ENCODE results near the gene SAG.

The SAG gene

DNA sequence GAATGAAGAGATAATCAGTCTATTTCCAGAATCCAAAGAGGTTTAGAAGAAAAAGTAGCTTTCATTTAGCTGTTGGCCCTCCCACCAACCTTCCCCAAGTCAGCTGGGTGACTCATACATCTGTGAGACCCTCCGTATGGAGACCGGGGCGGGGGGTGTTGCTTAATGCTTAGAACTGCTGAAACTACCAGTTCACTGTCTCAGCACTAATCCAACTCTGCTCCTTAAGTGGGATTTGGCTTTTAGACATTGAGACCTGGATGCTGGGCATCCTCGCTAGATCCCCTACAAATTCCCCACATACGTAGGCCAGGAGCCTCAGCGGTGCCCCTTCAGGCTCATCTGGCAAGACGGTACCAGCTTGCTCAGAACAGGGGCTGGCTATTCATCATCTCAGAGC is at the start of gene SAG:
Gene SAG, plus strand, starts transcription at position 252 of the 400 bp plus-strand sequence. CDS start 1,374 bp downstream, outside the sequence.
- no peak for DNase-seq

DNA sequence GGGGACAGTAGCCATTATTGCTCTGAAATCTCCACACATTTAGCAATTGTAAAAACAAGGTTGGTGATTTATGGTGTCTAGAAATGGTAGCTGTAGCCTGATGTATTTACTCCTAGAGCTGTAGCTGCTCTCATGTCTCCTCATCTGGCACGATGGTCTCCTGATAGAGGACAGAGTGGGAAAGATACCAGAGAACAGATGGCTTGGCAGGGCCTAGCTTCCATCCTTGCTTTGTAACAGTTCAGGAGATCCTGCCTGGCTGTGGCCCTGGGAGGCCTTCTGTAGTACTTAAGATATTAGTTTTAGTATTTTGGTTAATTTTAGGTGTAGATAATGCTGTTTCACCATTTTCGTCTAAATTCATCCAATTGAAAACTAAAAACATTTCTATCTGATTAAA is 49.4 kb upstream of the SAG start:
- no peak for DNase-seq

DNA sequence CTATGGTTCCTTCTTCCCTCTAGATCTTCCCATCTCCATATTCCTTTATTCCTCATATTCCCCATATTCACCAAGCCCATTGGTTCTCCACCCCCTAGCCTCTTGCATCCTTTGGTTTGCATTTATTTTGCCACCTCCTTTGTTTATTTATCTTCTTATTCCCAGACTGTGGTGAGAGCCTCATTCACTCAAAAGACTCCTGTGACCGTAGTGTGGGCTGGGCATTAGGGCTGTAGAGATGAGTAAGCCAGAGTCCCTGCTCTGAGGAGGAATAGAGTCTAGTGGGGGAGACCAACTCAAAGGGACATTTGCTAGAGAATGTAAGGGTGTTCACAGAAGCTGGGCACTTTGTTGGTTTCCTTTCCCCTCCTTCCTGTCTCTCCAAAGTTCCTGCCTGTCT is 47.9 kb upstream of the SAG start:
- no peak for DNase-seq

DNA sequence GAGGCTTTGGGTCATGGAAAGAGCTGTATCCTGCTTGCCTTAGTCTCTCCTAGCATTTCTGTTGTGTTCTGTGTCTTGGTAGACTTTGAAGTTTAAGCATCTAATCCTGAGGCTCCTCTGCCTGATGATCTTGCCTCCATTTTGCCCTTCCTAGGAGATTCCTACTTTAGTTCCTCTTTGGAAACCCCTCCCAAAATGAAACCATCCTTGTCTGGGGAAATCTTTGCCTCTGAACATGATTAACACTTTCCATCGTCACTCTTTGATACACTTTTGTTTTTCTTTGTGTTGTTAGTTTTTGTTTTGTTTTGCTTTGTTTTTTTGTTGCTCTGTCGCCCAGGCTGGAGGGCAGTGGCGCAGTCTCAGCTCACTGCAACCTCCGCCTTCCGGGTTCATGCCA is 47.0 kb upstream of the SAG start:
- no peak for DNase-seq

DNA sequence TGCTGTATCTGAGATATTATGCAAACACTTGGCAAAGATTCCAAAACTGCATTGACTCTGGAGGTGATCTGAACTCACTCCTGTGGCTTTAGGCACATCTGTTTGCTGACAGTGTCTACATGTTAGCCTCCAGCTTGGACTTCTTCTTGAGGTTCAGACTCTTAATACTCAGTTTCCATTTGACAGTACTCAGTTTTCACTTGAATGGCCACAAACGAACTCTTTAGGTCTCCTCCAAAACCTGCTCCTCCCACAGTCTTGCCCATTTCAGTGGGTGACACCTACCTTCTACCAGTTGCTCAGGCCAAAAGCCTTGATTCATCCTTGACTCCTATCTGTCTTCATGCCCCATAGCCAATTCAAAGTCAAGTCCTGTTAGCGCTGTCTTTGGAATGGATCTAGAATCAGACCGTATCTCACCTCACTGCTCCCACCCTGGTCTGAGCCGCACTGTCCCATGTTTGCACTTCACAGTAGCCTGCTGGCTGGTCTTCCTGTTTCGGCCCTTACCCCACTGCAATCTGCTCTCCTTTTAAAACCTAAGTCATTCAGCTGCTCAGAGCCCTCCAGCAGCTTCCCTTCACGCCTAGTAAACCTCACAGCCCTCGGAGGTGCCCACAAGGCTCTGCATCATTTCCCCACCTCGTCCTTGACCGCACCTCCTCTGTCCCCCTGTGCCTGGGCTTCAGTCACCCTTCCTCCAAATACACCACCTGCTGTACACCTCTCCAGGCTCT is 45.6 kb upstream of the SAG start:
- no peak for DNase-seq

DNA sequence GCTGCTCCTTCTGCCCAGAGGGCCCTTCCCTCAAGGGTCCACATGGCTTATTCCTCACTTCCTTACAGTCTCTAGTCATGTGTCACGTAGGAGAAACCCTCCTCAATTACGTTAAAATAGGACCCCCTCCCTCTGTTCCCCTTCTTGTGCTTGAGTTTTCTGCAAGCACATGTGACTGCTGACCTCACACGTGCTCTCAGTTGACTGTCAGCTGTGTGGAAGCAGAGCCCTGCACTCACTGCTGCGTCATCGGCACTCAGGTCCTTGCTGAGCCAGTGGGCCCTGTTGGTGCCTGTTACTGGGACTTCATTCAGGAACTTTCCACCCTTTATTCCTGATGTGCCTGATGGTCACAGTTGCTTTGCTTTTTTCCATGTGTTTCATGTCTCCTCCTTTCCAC is 45.1 kb upstream of the SAG start:
- DNase-seq, result no peak

DNA sequence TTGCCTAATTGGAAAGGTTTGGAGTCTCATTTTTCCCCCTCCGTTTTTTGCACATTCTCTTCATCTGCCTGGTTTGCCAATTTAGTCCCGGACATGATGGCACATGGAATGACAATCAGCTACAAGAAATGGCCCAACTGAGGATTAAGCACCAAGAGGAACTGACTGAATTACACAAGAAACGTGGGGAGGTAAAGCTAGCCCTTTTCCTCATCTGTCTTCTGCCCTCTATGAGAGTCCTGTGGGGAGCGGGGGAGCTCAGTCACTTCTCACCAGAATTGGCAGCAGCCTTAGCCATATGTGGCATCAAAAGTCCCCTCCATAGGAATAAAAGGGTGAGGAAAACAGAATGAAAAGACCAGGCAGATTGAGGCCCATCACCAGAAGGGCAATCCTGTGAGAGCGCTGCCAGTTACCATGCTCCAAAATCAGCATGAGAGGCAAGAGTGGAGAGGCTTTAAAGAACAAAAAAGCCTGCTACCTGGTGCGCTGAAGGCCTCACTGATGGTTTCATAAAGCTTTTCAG is 44.5 kb upstream of the SAG start:
- no peak for DNase-seq

DNA sequence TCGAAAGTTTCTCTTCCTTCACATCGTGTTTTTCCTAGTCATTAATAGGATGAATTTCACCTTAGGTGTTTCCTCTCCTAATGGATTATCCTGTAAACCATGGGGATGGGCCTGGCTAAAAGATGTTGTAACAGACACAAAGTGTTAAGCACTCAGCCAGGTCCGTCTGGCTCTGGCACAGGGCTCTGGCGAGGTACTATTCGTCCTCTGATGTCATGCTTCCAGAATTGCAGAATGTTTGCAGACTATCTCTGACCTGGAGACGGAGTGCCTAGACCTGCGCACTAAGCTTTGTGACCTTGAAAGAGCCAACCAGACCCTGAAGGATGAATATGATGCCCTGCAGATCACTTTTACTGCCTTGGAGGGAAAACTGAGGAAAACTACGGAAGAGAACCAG is 42.9 kb upstream of the SAG start:
- DNase-seq, result no peak

DNA sequence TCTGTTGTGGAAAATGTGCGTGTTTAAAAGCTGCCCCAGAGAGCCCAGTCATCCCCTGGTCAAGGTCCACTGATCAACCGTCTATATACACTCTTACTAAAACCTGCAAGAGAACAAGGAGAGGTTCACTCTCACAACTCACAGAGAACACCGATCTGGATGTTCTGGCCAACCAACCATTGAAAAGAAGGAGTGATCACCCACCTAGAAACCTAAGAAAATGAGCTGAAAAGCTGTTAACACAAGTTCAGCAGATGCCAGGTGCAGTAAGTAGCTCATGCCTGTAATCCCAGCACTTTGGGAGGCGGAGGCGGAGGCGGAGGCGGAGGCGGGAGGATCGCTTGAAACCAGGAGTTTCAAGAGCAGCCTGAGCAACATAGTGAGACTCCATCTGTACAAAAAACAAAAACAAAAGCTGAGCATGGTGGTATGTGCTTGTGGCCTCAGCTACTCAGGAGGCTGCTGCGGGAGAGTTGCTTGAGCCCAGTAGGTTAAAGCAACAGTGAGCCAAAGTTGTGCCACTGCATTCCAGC is 41.7 kb upstream of the SAG start:
- DNase-seq, result no peak

DNA sequence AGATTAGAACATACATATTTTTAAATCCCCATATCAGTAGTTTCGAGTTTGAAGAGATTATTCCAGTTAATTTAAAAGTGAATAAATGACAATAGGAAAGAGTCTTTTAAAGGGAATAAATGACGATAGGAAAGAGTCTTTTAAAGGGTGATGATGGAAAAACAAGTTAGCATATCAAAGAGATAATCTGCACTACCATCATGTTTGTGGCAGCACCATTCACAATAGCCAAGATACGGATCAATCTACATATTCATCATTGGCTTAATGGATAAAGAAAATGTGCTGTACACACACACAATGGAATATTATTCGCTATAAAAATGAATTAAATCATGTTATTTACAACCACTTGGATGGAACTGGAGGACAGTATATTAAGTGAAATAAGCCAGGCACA is 41.1 kb upstream of the SAG start:
- no peak for DNase-seq

DNA sequence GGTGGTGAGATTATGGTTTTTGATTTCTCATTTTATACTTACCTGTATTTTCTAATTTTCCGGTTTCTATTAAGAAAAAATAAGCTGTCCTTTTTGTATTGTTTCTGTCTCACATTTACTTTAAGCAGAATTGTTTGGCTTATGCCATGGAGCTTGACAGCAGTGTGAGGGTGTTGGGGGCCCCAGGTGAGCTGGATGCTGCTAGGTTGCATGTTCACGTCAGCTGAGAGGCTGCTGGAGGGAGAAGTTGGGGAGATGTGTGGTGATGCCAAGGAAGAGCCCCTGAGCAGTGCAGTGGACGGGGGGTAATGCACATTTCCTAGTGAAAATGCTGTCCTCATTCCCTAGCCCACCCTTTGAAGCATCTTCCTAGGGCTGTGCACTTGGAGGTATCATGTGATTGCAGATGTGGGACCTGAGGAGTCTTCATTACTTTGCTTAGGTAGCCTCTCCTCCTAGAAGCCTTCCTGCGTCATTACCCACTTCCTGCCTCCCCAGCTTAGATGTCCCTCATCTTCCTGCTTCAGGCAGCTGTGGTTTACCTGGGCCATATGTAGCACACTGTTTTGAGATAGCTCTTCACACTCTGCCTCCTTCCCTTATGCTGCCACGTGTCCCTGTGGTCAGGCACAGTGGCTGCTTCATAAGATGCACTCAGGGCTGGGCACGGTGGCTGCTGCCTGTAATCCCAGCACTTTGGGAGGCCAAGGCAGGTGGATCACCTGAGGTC is 39.9 kb upstream of the SAG start:
- DNase-seq, result no peak

DNA sequence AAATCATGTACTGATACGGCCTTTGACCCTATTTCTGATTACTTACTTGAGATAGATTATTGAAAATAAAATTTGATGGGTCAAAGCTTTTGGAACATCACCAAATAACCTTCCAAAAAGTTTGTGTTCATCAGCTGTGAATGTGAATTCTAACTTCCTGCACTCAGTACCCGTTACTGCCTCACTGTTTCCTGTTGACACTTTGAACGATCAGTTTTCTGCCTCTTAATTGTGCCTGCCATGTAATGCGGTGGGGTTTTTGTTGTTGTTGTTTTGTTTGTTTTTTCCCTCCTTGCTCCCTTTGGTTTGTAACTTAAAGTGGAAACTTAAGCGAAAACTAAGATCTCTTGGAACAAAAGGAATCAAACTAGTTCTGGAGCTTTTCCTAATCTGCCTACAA is 37.2 kb upstream of the SAG start:
- DNase-seq, result no peak

DNA sequence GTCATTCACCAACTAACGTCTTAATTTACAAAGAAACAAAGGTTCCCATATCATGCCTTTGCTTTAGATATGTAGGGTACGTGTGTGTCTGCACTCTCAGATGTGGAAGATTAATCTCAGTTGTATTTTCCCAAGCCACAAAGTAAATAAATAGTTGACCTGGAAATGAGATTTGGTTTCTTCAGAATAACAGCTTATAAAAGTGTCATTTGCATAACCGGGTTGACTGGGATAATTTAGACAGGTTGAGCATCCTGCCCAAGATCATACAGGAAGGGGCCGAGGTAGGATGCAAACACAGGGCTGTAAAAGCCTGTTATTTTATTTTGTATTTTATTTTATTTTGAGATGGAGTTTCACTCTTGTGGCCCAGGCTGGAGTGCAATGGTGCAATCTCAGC is 36.7 kb upstream of the SAG start:
- no peak for DNase-seq

DNA sequence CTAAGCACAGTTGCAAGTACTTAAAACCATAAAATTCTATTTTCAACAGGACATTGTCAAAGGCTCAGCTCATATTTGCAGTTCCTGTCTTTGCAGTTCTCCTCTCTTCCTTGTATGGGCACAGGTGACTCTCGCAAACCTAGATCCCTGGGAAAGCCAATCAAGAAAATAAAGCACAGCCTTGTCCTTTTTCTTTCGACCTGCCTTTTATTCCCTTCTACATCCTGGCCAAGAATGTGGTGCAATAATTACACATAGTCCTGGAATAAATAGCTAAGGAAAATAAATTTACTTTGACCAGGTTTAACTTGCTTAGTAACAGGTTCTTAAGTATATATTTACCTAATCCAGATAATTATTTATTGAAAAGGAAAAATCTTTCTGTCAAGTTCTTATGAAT is 35.9 kb upstream of the SAG start:
- no peak for DNase-seq

DNA sequence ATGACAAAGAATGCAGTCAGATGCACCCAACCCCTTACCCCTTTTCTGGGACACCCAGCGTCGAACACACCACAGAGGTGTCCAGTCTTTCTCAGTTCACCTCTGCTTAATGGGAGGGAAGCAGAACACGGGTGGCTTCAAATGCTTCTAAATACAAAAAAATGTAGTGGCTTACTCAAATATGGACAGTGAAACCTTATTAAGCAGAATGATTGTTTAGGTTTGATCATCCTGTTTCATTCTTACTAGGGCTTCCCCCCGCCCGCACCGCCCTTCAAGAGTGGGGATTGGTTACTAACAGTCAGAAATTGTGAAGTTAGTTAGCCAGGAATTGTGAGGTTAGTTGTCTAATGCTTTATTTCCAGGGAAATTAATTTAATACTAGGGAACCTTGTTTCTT is 34.5 kb upstream of the SAG start:
- DNase-seq, result no peak

DNA sequence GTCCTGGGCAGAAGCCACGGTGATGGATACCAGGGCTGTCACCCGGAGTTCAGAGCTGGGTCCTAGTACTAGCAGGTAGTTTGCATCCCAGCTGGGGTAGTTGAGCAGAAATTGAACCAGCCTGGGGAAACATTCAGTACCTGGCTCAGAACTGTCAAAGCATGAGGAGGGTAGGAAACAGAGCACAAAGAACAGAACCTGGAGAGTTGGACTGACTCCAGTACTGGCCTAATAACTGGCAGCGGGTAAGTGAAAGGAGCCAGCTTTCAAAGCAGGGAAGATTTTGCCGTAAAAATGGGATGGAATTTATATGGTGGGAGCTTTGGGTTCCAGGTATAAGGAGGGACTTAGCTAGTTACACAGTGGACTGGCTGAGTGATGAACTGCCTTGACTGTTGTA is 32.4 kb upstream of the SAG start:
- DNase-seq, result no peak

DNA sequence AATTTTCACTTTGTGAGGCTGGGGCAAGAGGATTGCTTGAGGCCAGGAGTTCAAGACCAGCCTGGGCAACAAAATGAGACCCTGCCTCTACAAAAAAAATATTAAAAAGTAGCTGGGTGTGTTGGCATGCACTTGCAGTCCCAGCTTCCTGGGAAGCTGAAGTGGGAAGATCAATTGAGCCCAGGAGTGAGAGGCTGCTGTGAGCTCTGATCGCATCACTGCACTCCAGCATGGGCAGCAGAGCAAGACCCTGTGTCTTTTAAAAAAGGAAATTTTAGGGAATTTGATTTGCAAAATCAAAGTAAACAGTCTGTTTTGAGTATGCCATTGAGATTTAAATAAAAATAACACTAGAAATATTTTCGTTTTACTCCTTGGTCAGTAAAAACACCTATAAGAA is 28.7 kb upstream of the SAG start:
- no peak for DNase-seq

DNA sequence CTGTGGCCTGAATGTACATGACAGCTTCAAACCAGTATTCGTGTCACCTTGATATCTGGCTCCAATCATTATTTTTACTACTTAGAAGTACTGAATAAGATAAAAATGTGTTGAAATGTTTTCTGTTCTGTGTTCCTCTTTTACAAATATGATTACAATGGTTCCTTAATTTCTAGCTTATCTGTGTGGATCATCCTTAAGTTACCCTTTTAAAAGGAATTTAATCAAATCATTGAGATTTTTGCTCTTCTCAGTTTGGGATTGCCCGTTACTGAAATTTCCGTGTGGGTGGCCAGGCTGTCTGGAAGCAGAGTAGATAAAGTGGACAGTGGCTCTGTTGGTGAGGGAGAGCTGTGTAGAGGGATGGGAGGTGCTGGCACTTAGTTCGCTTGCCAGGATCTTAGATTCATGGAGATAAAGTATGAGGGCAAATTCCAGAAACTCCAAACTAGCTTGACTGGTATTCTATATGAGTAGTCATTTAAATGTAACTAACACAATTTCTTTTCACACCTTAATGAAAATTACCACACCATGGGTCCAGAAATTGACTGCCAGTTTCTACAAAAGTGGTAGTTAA is 27.4 kb upstream of the SAG start:
- DNase-seq, result no peak

DNA sequence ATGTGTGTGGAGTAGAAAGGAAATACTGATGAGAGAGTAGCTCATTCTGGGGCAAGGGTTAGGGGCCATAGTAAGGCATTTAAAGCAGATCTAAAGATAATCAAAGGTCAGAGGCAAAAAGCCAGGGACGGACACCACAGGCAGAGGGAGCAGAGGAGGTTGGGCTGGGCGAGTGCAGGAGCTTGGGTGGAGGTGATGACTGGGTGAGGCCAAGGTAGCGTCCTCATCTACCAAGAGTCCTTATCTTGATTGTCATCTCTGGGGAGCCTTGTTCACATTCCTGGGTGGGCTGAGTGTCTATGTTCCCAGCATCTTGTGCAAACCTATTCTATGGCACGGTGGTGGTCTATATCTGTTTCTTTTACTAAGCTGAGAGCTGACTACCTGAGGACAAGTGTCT is 26.1 kb upstream of the SAG start:
- no peak for DNase-seq

DNA sequence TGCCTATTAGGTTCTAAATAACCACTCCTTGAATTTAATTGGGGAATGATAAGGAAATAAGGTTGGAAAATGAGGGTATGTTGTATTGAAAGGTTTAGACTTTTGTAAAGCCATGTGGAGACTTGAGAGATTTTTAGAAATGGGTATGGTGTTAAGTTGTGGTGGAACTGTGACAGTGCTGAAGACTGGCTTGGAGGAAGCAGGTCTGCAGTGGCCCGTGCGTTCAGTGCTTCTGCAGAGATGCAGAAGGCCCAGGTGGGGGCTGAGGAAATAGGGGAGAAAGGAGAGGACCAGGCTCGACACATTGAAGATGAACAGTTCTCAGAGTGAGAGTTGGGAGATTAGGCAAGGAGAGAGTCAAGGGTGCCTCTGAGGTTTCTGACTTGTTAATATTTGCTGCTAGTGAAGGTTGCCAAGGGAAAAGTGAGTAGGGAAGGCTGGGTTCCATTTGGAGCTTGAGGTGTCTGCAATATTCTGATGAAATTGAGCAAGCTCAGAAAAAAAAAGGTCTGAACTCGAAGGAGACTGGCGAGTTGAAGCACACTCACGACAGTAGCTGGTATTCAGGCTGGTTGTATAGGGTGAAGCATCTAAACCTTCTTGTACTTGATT is 25.5 kb upstream of the SAG start:
- no peak for DNase-seq

DNA sequence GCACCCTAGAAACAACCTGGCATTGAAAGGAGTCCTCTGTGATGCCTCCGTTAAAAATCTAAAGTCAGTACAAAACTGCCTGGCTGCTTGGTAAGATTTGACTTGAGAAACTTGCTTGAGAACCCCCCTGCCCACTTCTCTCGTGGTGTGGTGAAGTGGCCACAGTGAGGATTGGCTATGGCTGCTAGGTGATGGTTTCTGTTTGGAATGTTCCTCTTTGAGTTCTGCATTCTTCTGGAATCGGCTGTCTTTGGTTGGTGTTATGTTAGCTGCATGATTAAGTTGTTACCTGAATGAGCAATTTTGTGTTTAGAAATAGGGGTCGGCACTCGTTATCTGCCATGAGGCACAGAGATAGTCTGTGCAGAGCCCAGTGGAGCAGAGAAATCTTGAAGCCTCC is 21.7 kb upstream of the SAG start:
- DNase-seq, result no peak

DNA sequence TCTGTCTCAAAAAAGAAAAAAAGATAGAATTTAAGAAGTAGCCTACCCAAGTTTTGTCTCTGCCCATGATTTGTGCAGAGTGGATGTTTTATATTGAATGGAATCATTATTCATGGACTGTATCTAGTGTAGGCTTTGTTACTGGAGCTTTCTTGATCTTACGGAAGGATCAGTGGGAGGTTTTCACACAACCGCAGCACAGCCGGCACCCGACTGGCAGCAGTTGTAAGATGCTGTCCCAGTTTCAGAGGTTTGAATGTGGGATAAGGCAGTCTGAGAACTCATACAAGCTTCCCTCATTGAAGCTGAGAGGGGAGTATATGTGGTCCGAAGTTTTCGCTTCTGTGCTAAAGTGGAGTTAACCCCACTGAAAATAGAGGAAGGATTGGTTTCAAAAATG is 19.7 kb upstream of the SAG start:
- no peak for DNase-seq

DNA sequence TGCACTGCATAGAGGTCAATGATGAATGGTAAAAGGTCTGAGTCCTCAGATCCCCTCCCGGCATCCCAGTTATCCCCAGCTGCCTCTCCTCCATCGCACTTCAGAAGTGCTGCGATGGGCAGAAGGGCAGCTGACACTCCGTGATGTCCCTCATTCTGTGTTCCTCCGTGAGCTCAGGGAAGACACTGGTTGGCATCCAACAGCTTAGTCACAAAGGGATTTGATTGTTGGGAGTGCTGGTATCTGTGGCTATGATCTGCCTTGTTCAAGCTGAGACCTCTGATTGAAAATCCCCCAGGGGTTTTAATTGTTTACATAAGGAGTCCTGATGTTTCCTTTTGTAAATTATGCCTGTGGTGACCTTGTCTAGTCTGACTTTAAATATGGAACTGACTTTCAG is 19.0 kb upstream of the SAG start:
- DNase-seq, result no peak

DNA sequence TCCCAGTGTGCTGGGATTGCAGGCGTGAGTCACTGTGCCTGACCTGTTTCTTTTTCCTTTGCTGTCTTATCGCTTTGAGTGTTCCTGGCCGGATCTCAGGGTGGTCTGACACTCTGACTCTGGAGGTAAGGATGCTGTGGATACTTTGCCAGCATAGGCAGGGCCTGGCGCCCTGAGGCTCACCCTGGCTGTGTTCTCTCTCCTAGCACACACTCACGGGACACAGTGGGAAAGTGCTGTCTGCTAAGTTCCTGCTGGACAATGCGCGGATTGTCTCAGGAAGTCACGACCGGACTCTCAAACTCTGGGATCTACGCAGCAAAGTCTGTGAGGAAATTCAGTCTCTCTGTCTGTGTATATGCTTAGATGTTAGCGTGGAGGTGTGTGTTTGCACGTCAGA is 18.0 kb upstream of the SAG start:
- no peak for DNase-seq
